Bronchial epithelial cell (primary cell): ENCODE measurements around the gene AATK. TPM values are rescaled to one million over a fixed set of nuclear protein-coding genes. Genes with fewer than 3 reads are reported as not detected.

Experiments used
- DNase-seq: peaks from one replicate; pipeline ENCODE4 v3.0.0-alpha.2; 2010; ENCODE audit warnings: low read depth
- FAIRE-seq: peaks from 2 replicates; lab custom pipeline; 2011; peaks lifted over from hg19 to GRCh38; lab: Jason Lieb, UNC
- H3K27me3 ChIP-seq: 2 replicates; pipeline ENCODE4 v1.5.1; 2011; ENCODE audit warnings: low read length; ENCODE audit not compliant: control insufficient read depth, insufficient read depth
- H3K36me3 ChIP-seq: 2 replicates; pipeline ENCODE4 v1.5.1; 2011; ENCODE audit warnings: low read length; ENCODE audit not compliant: control insufficient read depth, insufficient read depth
- H3K4me3 ChIP-seq: 2 replicates; pipeline ENCODE4 v1.5.1; 2011; ENCODE audit warnings: mild to moderate bottlenecking, low read depth, low read length, control low read depth
- total RNA-seq: library from RNA; depleted of rRNA; stranded (reverse); fragments of >200 nt; gene quantifications from 2 replicates; pipeline ENCODE4 v1.2.1, GENCODE V29; 2014
- TF ChIP-seq, protein P1 (sequence below): IDR thresholded peaks from 2 replicates; pipeline ENCODE4 v1.5.1; 2011; ENCODE audit warnings: mild to moderate bottlenecking, moderate library complexity, low read length, control low read depth, inconsistent platforms; ENCODE audit not compliant: insufficient read depth, severe bottlenecking

AATK gene
- total RNA-seq, 1 donor from 2014 or later, result 0.79 TPM

GRCh38 chr17:81178136-81179091 lies 12.4 kb upstream of the AATK start:
- DNase-seq (no peak), FAIRE-seq (no peak)
- Histone ChIP-seq H3K4me3 (no peak overlapping the region), H3K27me3 (peaks cover 1% of the 10 kb centered on the region), H3K36me3 (no peaks in the 10 kb centered on the region)
- TF ChIP-seq, protein P1, sequence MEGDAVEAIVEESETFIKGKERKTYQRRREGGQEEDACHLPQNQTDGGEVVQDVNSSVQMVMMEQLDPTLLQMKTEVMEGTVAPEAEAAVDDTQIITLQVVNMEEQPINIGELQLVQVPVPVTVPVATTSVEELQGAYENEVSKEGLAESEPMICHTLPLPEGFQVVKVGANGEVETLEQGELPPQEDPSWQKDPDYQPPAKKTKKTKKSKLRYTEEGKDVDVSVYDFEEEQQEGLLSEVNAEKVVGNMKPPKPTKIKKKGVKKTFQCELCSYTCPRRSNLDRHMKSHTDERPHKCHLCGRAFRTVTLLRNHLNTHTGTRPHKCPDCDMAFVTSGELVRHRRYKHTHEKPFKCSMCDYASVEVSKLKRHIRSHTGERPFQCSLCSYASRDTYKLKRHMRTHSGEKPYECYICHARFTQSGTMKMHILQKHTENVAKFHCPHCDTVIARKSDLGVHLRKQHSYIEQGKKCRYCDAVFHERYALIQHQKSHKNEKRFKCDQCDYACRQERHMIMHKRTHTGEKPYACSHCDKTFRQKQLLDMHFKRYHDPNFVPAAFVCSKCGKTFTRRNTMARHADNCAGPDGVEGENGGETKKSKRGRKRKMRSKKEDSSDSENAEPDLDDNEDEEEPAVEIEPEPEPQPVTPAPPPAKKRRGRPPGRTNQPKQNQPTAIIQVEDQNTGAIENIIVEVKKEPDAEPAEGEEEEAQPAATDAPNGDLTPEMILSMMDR, result no peak

DNA sequence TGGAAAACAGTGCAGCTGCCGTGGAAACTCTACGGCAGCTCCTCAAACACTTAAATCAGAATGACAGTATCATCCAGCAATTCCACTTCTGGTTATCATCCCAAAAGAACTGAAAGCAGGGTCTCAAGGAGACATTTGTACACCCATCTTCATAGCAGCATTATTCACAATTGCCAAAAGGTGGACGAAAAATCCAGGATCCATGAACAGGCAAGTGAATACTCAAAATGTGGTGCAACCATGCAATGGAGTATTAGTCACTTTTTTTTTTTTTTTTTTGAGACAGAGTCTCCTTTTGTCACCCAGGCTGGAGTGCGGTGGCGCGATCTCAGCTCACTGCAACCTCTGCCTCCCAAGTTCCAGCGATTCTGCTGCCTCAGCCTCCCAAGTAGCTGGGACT lies 10.6 kb upstream of the AATK start:
- Histone ChIP-seq H3K27me3 (peaks cover 1% of the 10 kb centered on the region), H3K4me3 (no peak overlapping the region), H3K36me3 (no peaks in the 10 kb centered on the region)
- TF ChIP-seq, protein P1, result no peak
- peak; percentile 38 for DNase-seq
- no peak for FAIRE-seq

DNA sequence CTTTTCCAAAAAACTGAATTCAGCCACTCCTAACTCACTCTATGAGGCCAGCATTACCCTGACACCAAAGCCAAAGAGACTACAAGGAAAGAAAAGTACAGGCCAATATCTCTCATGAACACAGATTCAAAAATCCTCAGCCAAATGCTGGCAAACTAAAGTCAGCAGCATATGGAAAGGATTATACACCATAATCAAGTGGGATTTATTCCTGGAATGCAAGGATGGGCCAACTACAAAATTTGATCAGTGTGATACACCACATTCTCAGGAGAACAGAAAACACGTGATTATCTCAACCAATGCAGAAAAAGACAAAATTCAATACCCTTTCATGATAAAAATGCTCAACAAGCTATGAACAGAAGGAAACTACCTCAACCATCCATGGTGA lies 7.7 kb upstream of the AATK start:
- no peak for FAIRE-seq
- Histone ChIP-seq H3K27me3 (no peaks in the 10 kb centered on the region), H3K36me3 (no peaks in the 10 kb centered on the region), H3K4me3 (no peak overlapping the region)
- DNase-seq, result no peak
- TF ChIP-seq, protein P1, result no peak

- H3K27me3 ChIP-seq, result no peaks in the 10 kb centered on the region
- DNase-seq (no peak), FAIRE-seq (peak; percentile 28)
- H3K4me3 ChIP-seq, result no peak overlapping the region
- TF ChIP-seq, protein P1, result no peak
- no peaks in the 10 kb centered on the region for H3K36me3 ChIP-seq
These were observed 7.2 kb upstream of the AATK start for GRCh38 chr17:81173052-81173761.

GRCh38 chr17:81171941-81172340 lies 5.9 kb upstream of the AATK start:
- FAIRE-seq (no peak), DNase-seq (no peak)
- TF ChIP-seq, protein P1, result no peak
- Histone ChIP-seq H3K27me3 (peaks cover 4% of the 10 kb centered on the region), H3K4me3 (no peak overlapping the region), H3K36me3 (no peaks in the 10 kb centered on the region)
